Spleen (tissue), 7 donors: ENCODE results near the gene ZNF839.

Experiments used
- CTCF ChIP-seq, 11 experiments: fragments of 200-600 bp in 7 of 11; fragments of 450-650 bp in 4 of 11; sonication (generic) in 4 of 11; IDR thresholded peaks in 8 of 11; conservative IDR thresholded peaks in 3 of 11; 1 replicate in 7 of 11; 2 replicates in 4 of 11; pipeline versions ENCODE4 v1.4.0 to v1.8.0; 2016 to 2021; ENCODE audit warnings: antibody characterized with exemption in 11 of 11, inconsistent platforms in 4 of 11, mild to moderate bottlenecking in 1 of 11
- POLR2A ChIP-seq, 3 donors: fragments of 450-650 bp; IDR thresholded peaks; one replicate each; pipeline ENCODE4 v1.5.1; 2017; ENCODE audit warnings: antibody characterized with exemption in 3 of 3, mild to moderate bottlenecking in 1 of 3
- POLR2AphosphoS5 ChIP-seq, 3 donors: sonication (generic); formaldehyde crosslinking; IDR thresholded peaks; one replicate each; pipeline ENCODE4 v1.5.1; 2017; ENCODE audit warnings: antibody characterized with exemption in 3 of 3
- donor health status: DM: no; HTN: no; CAD: no; lungs with moderate emphysema.
- donor health status: DM: no; HTN: no; CAD: no.
- donor health status: DM: no; HTN: no; CAD: no.

GRCh38 chr14:102330806-102331205 lies 11.3 kb downstream of the ZNF839 start:
- TF ChIP-seq CTCF (IDR thresholded peaks at IDR 0.05 in 8 of 11, conservative IDR thresholded peaks at IDR 0.05 in 3 of 11) (no peak), POLR2A (IDR thresholded peaks at IDR 0.05) (no peak), POLR2AphosphoS5 (IDR thresholded peaks at IDR 0.05) (no peak)
